Ureter (tissue), 1 donor: Measurements from ENCODE around the gene SAPCD2. TPM values are rescaled to one million over a fixed set of nuclear protein-coding genes. Genes with fewer than 3 reads are reported as not detected.
"Not testable (repeated sequence)": the region's sequence is repeated elsewhere in the genome, so short reads cannot be mapped to it uniquely, and the experiment has no call there.

Experiments
- DNase-seq: peaks from one replicate; pipeline ENCODE4 v3.0.0-alpha.2; 2020; ENCODE audit warnings: low spot score
- total RNA-seq: library from RNA; stranded (reverse); gene quantifications from one replicate; pipeline ENCODE4 v1.2.4, GENCODE V29; 2023
- donor health status: DM: yes; HTN: yes; CAD: no.

SAPCD2 gene
- total RNA-seq, 1 donor from 2014 or later, result 1.6 TPM

DNA sequence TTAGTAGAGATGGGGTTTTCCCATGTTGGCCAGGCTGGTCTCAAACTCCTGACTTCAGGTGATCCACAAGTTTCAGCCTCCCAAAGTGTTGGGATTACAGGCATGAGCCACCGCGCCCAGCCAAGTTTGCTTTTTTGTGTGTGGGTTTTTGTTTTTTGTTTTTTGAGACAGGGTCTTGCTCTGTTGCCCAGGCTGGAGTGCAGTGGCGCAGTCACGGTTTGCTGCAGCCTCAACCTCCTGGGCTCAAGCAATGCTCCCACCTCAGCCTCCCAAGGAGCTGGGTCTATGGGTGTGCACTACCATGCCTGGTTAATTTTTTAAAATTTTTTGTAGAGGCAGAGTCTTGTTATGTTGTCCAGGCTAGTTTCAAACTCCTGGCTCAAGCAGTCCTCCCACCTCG, 36.9 kb downstream of the SAPCD2 start:
- DNase-seq, result not testable (repeated sequence)

DNA sequence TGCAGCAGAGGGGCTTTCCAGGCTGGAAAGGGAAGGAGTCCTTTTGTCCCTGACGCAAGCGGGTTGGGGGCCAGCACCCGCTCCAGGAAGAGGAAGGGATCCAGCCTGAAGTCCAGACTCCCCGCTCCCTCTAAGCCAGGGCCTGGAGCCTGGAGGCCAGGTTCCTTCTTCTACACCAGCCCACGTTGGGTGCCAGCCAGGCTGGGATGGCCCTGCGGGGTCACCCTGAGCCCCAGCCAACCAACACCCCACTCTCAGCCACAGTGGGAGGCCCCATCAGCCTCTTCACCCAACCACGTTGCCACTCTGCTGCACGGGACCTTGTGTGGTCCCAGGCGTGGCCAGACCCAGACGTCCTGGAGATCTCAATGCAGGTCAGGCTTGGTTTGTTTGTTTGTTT, 37.5 kb downstream of the SAPCD2 start:
- no peak for DNase-seq

DNA sequence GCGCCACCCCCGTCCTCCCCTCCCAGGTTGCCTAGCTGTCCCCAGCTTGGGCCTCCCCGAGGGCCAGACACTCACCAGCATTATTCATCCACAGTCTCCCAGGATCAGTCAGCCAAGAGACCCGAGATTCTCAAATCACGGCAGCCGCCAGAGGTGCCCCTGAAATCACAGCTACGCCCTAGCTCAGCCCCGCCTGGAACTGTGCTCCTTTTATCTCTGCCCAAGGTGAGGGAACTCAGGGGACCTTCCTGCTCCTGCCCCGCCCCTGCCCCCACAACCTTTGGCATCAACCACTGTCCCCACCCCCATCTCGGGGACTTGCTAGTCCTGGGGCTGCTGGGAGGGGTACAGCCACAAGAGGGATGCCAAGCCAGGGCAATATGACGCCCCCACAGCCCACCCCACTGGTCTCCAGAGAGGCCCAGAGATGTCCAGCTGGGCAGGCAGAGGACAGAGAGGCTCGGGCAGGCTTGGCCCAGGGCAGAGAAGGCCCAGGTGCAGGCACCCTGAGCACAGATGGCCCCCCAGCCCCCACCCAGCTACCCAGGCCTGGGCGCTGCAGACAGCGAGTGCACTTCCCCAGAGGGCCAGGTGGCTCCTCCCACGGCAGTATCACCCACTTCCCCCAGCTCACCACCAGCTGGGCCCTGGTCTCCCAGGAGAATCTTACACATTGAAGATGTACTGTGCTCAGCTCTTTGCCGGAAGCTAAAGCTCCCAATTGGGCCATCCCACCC, 38.3 kb downstream of the SAPCD2 start, which contains the start of gene FUT7:
FUT7 (minus strand) TSS at position 185 of the 737 bp plus-strand sequence; CDS start at position 88, 97 bp downstream.
- DNase-seq, result no peak

DNA sequence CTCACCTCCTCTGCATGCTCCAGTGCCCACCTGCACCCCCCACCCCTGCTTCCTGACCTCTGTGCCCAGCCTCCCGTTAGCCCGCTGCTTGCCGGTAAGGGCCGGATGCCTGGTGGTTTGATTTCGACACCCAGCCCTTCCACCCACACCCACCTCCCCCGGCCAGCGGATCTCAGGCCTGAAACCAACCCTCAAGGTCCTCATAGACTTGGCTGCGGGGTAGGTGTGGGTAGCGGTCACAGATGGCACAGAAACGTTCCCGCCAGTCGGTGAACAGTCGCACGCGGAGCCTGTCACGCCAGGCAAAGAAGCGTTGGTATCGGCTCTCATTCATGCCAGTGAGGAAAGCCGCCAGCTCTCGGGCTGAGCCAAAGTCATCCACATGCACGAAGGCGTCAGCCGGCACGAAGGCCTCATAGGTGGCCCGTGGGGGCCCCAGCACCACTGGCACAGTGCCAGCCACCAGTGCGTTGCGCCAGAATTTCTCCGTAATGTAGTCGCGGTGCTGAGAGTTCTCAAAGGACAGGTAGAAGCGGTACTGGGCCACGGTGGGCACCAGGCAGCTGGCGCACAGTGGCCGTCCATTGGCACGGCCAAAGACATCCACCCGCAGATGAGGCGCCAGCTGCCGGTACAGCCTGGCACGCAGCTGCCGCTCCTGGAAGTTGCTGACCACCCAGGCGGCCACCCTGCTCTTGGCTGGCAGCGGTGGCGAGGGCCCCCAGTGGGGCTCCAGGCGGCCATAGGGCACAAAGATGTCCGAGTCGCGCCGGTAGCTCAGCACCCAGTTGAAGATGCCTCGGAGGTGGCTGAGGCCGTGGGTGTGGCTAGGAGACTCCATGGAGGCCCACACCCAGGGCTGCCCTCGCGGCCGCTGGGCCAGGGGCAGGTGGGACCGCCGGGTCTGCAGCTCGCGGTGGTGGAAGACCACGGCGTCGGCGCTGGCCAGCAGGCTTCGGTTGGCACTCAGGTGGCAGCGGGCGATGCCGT, 39.5 kb downstream of the SAPCD2 start:
- DNase-seq, result no peak

DNA sequence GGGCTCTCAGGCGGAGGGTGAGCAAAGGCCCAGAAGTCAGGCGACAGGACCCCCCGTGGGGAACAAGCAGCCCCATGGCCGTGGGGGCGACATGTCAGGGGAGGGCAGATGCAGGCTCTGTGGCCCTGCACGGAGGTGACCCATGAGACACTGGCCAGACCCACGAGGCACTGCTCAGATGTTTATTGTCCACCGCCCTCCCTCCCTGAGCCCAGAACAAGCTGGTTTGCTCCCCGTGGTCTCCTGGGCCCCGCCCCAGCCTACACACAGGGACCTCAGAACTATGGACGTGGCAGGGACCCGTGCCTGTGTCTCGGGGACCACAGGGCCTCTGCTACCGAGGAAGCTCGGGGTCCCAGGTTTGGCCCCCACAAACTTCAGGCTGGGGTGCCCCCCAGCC, 40.4 kb downstream of the SAPCD2 start:
- no peak for DNase-seq

DNA sequence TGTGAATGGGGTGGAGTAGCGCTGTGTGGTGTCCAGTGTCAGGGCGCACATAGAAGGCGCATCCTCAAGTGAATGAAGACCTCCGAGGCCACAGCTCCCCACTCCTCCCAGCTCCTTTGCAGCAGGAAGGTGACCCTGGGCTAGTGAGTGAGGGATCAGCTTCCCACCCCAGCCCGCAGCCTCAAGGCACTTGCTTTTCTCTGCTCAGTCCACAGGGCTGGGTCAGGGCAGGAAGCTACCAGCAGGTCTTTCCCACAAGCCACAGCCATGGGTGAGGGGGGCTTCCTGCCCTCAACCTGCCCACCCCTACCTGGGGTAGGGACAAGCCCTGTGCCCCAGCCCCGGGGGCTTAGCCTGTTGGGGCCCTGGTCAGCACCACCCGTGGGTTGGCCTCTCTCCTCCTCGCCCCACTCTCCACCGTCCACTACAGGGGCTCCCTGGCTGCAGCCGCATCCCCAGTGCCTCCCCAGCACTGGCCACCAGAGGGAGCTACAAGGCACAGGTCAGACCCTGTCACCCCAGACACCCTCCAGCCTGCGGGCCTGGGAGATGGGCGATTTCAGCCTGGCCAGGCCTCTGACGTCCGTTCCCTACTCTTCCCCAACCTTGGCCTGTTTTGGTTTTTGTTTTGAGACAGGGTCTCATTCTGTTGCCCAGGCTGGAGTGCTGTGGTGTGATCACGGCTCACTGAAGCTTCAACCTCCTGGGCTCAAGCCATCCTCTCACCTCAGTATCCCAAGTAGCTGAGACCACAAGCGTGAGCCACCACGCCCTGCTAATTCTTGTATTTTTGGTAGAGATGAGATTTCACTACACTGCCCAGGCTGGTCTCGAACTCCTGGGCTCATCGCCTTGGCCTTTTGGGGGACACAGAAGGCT, 41.1 kb downstream of the SAPCD2 start:
- DNase-seq, result peak; percentile 73

DNA sequence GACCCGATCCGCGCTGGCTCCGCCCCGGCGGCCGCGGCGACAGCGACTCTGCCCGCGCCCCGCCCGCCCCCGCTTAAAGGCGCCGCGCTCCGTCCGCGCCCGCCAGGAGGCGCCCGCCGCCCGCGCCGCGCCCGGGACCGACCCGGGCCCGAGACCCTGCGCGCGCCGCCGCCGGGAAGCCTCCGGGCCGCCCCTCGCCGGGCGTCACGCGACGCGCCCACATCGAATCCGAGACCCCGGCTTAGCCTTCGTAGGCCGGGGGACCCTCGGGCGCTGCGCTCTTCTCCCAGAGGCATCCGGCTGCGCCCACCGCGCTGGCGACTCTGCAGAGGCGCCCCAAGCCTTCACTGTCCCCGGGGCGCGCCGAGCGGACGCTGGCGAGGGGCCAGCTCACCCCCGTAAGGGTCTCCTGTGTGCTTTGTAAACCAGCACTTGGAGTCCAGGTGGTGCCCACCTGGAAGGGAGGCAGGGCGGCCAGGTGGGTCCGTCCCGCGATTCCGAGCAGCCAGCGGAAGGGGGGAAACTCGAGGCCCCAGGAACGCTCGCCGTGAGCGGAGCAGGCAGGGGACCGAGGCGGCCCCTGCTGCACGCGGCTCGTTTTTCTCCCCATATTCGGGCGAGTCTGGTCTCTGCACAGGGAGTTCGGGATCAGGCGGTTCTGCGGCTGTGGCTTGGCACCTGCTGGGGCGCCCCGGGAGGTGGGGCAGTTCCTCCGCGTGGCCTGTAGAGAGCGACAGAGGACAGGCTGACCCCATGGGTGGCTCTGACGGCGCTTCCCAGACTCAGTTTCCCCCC, 41.9 kb downstream of the SAPCD2 start:
- peak; percentile 68 for DNase-seq

DNA sequence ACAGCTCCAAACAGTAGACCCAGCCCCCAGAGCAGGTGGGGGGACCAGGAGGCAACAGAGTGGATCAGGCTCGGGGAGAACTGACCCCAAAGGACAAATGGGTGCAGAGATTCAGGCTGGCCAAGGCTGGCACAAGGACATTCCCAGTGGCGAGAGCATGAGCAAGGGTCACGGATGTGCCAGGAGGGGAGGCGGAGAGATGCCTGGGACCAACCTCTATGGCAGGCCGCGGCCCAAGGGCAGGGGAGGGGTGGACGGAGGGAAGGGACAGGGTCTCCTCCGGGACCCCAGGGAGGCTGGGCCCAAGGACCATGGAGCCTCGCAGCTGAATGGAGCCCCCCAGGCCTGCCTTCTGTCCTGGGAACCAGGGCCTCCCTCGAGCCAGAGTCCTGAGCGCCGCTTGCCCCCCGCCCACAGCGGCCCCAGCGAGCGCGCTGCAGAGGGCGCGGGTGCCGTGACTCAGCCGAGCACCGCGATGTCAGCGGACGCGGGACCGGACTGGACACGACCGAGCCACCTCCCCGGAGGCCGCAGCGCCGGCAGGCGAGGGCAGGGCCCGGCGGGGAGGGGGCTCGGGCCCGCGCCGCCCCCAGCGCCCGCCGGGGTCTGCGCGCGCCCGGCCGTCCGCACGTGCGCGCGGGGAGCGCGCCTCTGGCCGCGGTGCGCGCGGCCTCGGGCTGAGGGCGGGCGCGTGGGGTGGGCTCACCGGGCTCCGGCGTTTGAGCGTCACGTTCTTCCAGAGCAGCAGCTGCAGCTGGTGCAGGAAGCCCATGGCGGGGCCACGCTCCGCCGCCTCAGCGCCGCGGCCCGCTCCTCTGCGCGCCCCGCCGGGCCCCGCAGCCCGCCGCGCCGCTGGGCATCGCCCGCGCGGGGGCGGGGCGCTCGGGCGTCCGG, 42.7 kb downstream of the SAPCD2 start, which contains the start of gene ABCA2:
ABCA2 (minus strand) TSS at position 869 of the 894 bp plus-strand sequence; CDS start at position 772, 97 bp downstream.
- no peak for DNase-seq

DNA sequence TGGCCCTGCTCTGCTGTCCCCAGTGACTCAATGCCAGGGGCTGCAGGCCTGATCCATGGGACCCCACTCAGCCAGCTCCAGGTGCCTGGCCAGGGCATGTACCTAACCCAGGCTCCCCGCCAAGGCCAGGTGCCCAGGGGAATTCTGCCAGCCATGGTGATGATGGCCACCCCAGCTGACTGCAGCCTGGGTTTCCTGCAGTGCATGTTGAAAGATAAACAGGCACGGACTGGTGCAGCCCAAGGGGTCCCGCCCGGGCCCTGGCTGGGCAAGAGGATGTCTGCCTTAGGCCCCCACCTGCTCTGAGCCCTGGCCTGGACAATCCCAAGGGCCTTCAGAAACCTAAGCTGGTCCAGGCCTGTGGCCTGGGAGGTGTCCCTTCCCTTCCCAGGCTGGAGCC, 43.5 kb downstream of the SAPCD2 start:
- DNase-seq, result no peak

DNA sequence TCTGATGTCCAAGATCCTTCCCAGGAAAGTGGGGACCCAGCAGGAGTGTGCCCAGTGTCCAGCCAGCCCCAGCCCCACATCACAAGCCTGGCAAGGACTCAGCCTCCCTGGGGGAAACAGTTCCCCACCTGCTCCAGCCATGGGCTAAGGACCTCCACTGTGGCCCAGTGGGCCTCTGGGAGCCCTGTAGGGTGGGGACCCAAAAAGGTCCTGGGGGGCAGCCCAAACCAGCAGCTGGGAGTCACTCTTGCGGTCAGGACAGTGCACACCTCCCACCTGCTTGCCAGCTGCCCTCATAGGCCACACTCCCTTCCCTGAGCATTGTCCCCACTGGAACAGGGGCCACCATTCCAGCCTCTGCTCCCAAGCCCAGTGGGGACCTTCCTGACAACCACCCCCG, 44.0 kb downstream of the SAPCD2 start:
- no peak for DNase-seq

DNA sequence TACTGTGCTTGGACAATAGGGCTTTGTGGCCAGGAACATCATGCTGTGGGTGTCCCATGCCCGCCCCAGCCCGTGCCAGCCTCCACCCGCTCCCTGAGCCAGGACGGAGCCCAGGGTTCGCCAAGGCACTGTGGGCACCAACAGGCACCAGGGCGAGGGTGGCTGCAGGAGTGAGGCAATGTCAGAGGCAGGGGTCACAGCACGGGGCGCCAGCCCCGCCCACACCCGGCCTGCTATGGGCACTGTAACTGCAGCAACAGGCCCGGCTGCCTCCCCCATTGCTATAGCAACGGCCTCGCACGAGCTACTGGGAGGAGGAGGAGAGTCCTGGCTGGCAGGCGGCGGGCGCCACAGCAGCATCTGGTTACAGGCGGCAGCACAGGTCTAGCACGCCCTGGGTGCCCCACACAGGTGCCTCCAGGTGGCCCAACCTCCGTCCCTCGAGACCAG, 44.8 kb downstream of the SAPCD2 start:
- DNase-seq, result peak; percentile 67

DNA sequence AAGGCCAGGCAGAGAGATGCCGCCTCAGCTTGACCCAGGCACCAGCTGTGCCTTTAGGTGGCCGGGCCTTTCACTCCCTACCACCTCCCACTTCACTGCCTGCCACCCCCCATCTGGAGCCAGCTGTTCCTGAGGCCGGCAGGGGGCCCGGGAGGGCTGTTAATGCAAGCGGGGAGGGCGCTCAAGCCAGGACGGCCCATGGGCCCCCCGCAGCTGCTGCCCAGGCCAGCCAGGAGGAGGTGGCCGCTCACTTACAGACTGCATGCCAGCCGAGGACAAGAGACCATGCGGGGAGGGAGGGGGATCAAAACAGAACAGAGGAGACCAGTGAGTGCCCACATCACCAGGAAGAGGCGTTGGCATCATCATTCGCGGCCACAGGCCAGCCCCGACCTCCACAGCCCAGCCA, 46.8 kb downstream of the SAPCD2 start:
- no peak for DNase-seq

DNA sequence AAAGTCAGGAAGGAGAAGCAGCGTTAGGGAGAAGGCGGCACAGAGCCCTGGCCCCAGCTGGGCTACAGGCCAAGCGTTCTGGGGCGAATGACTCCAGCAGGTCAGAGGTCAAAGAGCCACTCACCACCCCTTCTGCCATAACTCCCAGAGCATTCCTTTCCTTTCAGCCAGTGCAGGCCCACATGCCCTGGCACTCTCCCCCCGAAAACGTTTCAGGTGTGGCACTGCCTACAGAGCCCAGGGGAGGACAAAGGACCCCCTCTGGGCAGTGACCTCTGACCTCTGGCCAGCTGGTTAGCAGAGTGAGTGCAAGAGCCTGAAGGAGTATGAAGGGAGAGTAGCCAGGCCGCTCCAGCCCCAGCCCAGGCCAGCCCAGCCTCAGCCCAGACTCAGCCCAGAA, 47.2 kb downstream of the SAPCD2 start:
- no peak for DNase-seq

DNA sequence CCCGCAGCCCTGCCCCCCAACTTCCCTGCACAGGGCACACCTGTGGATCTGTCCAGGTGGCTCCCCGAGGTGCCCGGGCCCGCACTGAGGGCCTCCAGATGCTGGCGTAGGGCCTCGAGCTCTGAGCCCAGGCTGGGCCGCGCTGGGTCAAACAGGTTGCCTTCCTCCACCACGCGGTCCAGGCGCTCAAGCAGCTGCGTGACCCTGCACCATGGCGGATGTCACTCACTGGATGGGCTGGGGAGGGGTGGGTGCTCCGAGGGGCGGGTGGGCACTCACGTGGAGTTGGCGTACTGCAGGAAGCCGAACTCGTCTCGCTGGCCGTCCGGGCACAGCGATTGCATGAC, 47.7 kb downstream of the SAPCD2 start:
- no peak for DNase-seq

DNA sequence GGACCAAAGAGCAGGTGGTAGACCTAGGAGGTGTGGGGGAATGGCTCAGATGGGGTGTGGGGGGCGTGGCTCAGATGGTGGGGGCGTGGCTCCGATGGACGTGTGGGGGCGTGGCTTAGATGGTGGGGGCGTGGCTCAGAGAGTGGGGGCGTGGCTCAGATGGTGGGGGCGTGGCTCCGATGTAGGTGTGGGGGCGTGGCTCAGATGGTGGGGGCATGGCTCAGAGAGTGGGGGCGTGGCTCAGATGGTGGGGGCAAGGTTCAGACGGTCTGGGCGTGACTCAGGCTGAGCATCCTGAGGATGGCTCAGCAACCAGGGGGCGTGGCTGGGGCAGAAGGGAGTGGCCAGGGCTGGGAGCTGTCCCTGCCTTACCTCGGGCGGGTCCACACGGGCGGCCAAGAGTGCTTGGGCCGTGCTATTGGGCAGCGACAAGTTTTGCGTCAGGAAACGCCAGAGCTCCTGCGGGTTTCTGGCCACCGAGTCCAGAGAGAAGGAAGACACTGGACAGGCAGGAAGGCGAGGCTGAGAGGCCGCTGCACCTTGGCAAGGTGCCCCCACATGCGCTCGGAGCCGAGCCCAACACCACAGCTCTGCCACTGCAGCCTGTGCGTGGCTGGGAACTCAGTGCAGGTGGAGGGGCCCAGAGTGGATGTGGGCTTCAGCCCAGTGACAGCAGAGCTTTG, 48.2 kb downstream of the SAPCD2 start:
- DNase-seq, result no peak

DNA sequence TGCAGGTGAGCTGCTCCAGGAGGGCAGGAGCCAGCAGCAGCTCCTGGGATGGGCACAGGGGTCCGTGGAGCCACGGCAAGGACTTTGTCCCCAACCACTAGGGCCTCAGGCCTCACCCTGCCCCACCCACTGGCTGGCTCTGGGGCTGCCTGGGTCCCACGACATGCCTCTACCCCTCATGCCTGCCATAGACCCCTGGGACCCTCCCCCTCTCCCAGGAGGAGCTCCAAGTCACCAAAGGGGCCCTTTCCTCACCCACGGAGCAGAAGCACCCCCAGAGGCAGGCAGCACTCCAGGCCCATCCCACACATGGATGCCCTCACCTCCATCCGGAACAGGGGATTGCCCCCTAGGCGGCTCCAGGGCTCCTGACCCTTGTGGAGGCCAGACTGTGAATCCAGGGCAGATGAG, 48.8 kb downstream of the SAPCD2 start:
- DNase-seq, result no peak

DNA sequence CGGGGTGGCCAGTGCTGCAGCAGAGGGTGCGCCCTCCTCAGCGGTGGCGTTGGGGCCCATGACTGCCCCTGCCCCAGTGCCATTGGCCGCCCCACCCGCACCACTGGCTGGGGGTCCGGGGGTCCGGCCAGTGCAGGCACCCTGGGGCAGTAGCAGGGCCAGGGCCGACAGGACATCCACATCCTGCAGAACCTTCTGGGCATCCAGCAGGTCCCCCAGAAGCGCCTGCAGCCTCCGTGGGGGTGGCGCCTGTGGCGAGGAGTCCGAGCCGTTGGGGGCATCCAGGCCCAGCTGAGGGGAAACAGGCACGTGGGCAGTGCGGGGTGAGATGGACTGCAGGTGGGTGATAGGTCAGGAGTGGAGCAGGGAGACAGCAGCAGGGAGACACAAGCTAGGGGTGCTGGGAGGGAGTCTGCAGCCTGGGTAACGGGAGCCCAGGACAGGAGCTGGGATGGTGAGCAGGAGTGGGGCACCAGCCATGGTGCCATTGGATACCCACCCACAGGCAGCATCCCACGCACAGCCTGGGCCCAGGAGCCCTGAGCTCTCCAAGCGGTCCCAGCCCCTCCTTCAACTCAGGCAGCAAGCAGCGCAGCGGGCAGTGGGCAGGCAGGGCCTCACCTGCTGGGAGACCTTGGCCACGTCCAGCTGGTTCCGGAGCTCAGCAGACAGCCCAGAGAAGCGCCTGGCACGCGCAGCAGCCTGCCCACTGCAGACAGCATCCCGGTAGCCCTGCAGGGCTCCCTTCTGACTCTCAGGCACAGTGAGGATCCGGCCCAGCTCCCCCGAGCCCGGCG, 49.4 kb downstream of the SAPCD2 start:
- DNase-seq, result no peak
